ENCODE data around the gene IGFBP1.

IGFBP1 gene

GRCh38 chr7:45909561-45909960 is 21.3 kb downstream of the IGFBP1 start:
- no peak for DNase-seq

- DNase-seq: no peak
These were observed 22.6 kb downstream of the IGFBP1 start for GRCh38 chr7:45910855-45911254.

- no peak for DNase-seq
These were observed 23.0 kb downstream of the IGFBP1 start for GRCh38 chr7:45911311-45911710.

GRCh38 chr7:45912972-45913371 is 24.7 kb downstream of the IGFBP1 start:
- no peak for DNase-seq

GRCh38 chr7:45914911-45915310 is 26.6 kb downstream of the IGFBP1 start:
- no peak for DNase-seq

- DNase-seq: no peak
These were observed 27.3 kb downstream of the IGFBP1 start for GRCh38 chr7:45915606-45916005.

- DNase-seq: no peak
These were observed 28.8 kb downstream of the IGFBP1 start for GRCh38 chr7:45917064-45917463.

GRCh38 chr7:45917658-45918057 is 29.4 kb downstream of the IGFBP1 start:
- DNase-seq: peak; percentile 91

GRCh38 chr7:45918556-45918955 is 30.3 kb downstream of the IGFBP1 start:
- no peak for DNase-seq

GRCh38 chr7:45919231-45919784 is 31.0 kb downstream of the IGFBP1 start:
- no peak for DNase-seq

- no peak for DNase-seq
These were observed 31.7 kb downstream of the IGFBP1 start for GRCh38 chr7:45919993-45920459.

GRCh38 chr7:45920502-45921380 is 32.5 kb downstream of the IGFBP1 start, which contains the start of gene IGFBP3:
Gene IGFBP3, minus strand, starts transcription at chr7:45921272. Its CDS starts 132 bp downstream, at chr7:45921140.
- DNase-seq: no peak

- no peak for DNase-seq
These were observed 33.1 kb downstream of the IGFBP1 start for GRCh38 chr7:45921381-45921698.

- no peak for DNase-seq
These were observed 33.6 kb downstream of the IGFBP1 start for GRCh38 chr7:45921699-45922519.

GRCh38 chr7:45922810-45923209 is 34.5 kb downstream of the IGFBP1 start:
- DNase-seq: no peak

GRCh38 chr7:45923290-45923689 is 35.0 kb downstream of the IGFBP1 start:
- peak; percentile 77 for DNase-seq

- DNase-seq: no peak
These were observed 35.5 kb downstream of the IGFBP1 start for GRCh38 chr7:45923818-45924217.

- no peak for DNase-seq
These were observed 36.0 kb downstream of the IGFBP1 start for GRCh38 chr7:45924283-45924682.

GRCh38 chr7:45927721-45928120 is 39.4 kb downstream of the IGFBP1 start:
- DNase-seq: no peak

GRCh38 chr7:45930967-45931366 is 42.7 kb downstream of the IGFBP1 start:
- DNase-seq: no peak

GRCh38 chr7:45937301-45937700 is 49.0 kb downstream of the IGFBP1 start:
- no peak for DNase-seq

- no peak for DNase-seq
These were observed 49.6 kb downstream of the IGFBP1 start for GRCh38 chr7:45937862-45938261.

- DNase-seq: no peak
These were observed 50.5 kb downstream of the IGFBP1 start for GRCh38 chr7:45938626-45939302.

Data from activated CD8-positive, alpha-beta memory T cell treated with anti-CD3 and anti-CD28 coated beads for 24 hours (primary cell).